Adipocyte (in vitro differentiated cells): ENCODE measurements around the gene CHAMP1.
"Not testable (repeated sequence)": the region's sequence is repeated elsewhere in the genome, so short reads cannot be mapped to it uniquely, and the experiment has no call there.

Experiments used
- DNase-seq: peaks from one replicate; pipeline ENCODE4 v3.0.0-alpha.2; 2015; ENCODE audit warnings: low read depth
- H3K27me3 ChIP-seq: replicated peaks from 2 replicates; pipeline ENCODE4 v1.7.0; 2013; ENCODE audit warnings: mild to moderate bottlenecking, low read length, moderate library complexity; ENCODE audit not compliant: control insufficient read depth, insufficient read depth
- H3K36me3 ChIP-seq: 2 replicates; pipeline ENCODE4 v1.7.0; 2013; ENCODE audit warnings: low read length, mild to moderate bottlenecking, moderate library complexity; ENCODE audit not compliant: control insufficient read depth, insufficient read depth, severe bottlenecking
- H3K4me1 ChIP-seq: 2 replicates; pipeline ENCODE4 v1.7.0; 2013; ENCODE audit warnings: mild to moderate bottlenecking, low read length, moderate library complexity; ENCODE audit not compliant: control insufficient read depth, insufficient read depth
- H3K4me3 ChIP-seq: 2 replicates; pipeline ENCODE4 v1.7.0; 2013; ENCODE audit warnings: mild to moderate bottlenecking, low read length, moderate library complexity
- H3K9ac ChIP-seq: 2 replicates; pipeline ENCODE4 v1.7.0; 2013; ENCODE audit warnings: mild to moderate bottlenecking, low read length, moderate library complexity
- H3K9me3 ChIP-seq: 2 replicates; pipeline ENCODE4 v1.7.0; 2013; ENCODE audit warnings: mild to moderate bottlenecking, low read length, moderate library complexity; ENCODE audit not compliant: control insufficient read depth

Gene CHAMP1

GRCh38 chr13:114336457-114336856, 22.2 kb downstream of the CHAMP1 start:
- H3K4me1 ChIP-seq, H3K9me3 ChIP-seq, H3K36me3 ChIP-seq, H3K27me3 ChIP-seq, DNase-seq, H3K9ac ChIP-seq, H3K4me3 ChIP-seq: not testable (repeated sequence)

GRCh38 chr13:114338959-114339358, 24.7 kb downstream of the CHAMP1 start:
- DNase-seq = no peak
- H3K27me3 ChIP-seq = no peaks in the 10 kb centered on the region
- H3K36me3 ChIP-seq = no peaks in the 10 kb centered on the region
- H3K9ac ChIP-seq = no peak overlapping the region
- H3K9me3 ChIP-seq = peaks cover 3% of the 10 kb centered on the region
- H3K4me3 ChIP-seq = no peak overlapping the region
- H3K4me1 ChIP-seq = peaks cover 5% of the 10 kb centered on the region

- DNase-seq = peak; percentile 76
Observed at GRCh38 chr13:114339857-114340534, 25.7 kb downstream of the CHAMP1 start.

GRCh38 chr13:114341003-114341777, 26.9 kb downstream of the CHAMP1 start:
- no peak for DNase-seq
- H3K36me3 ChIP-seq = no peaks in the 10 kb centered on the region
- peaks cover 4% of the 10 kb centered on the region for H3K4me1 ChIP-seq
- H3K27me3 ChIP-seq = no peaks in the 10 kb centered on the region
- H3K9ac ChIP-seq = no peak overlapping the region
- H3K9me3 ChIP-seq = peaks cover 3% of the 10 kb centered on the region
- no peak overlapping the region for H3K4me3 ChIP-seq

More at GRCh38 chr13:114339857-114340534, 25.7 kb downstream of the CHAMP1 start:
- H3K9ac ChIP-seq = no peak overlapping the region
- H3K4me1 ChIP-seq = peaks cover 4% of the 10 kb centered on the region
- no peaks in the 10 kb centered on the region for H3K27me3 ChIP-seq
- no peak overlapping the region for H3K4me3 ChIP-seq
- no peaks in the 10 kb centered on the region for H3K36me3 ChIP-seq
- peaks cover 3% of the 10 kb centered on the region for H3K9me3 ChIP-seq

- not testable (repeated sequence) for H3K9ac ChIP-seq, H3K4me3 ChIP-seq
Observed at GRCh38 chr13:114347256-114347655, 33.0 kb downstream of the CHAMP1 start.

GRCh38 chr13:114352763-114353162, 38.5 kb downstream of the CHAMP1 start:
- peak; percentile 45 for DNase-seq
- not testable (repeated sequence) for H3K9ac ChIP-seq, H3K9me3 ChIP-seq, H3K27me3 ChIP-seq, H3K36me3 ChIP-seq, H3K4me3 ChIP-seq, H3K4me1 ChIP-seq

More at GRCh38 chr13:114347256-114347655, 33.0 kb downstream of the CHAMP1 start:
- not testable (repeated sequence) for H3K9me3 ChIP-seq, H3K36me3 ChIP-seq, DNase-seq, H3K27me3 ChIP-seq, H3K4me1 ChIP-seq

GRCh38 chr13:114353382-114353781, 39.1 kb downstream of the CHAMP1 start:
- not testable (repeated sequence) for H3K9ac ChIP-seq, H3K4me1 ChIP-seq, DNase-seq, H3K4me3 ChIP-seq, H3K27me3 ChIP-seq, H3K36me3 ChIP-seq, H3K9me3 ChIP-seq
